ENCODE results near the gene LTO1. TPM values are rescaled to one million over a fixed set of nuclear protein-coding genes. Genes with fewer than 3 reads are reported as not detected.
A peak's percentile ranks its signal among the peaks of the same experiment; 100 is the strongest.
"Not testable (repeated sequence)": the region's sequence is repeated elsewhere in the genome, so short reads cannot be mapped to it uniquely, and the experiment has no call there.

Gene LTO1
- total RNA-seq, 1 experiment from 2014 or later, result 25.3 TPM

GRCh38 chr11:69696749-69697468 is 21.8 kb upstream of the LTO1 start:
- Histone ChIP-seq H3K18ac (ENCODE audit: insufficient read length, low read depth, low read length) (no peak overlapping the region), H4K8ac (replicated peaks; ENCODE audit: insufficient read length, low read depth, low read length) (no peak overlapping the region), H3K79me1 (ENCODE audit: insufficient read depth, low read depth, low read length, poor library complexity, severe bottlenecking) (no peaks in the 10 kb centered on the region), H3T11ph (ENCODE audit: low read length) (no peak overlapping the region), H2AK5ac (ENCODE audit: insufficient read length, low read length) (no peak overlapping the region), H2AFZ (ENCODE audit: low read length) (no peak overlapping the region), H3K56ac (ENCODE audit: insufficient read length, low read depth, low read length) (no peak overlapping the region), H3K14ac (ENCODE audit: insufficient read depth, low read length) (no peak overlapping the region; the same call in 1 of the 2 replicates), H4K91ac (ENCODE audit: insufficient read length, low read depth, low read length) (no peak overlapping the region), H3K27ac (ENCODE audit: insufficient read length, low read depth, low read length) (no peak overlapping the region), H2BK5ac (ENCODE audit: insufficient read length, low read length) (no peak overlapping the region), H2BK15ac (ENCODE audit: low read depth, low read length) (no peak overlapping the region), H3K79me2 (ENCODE audit: insufficient read depth, low read length) (no peaks in the 10 kb centered on the region), H4K20me1 (ENCODE audit: control insufficient read depth, insufficient read depth, insufficient read length) (no peaks in the 10 kb centered on the region), H2BK120ac (ENCODE audit: low read depth, low read length, poor library complexity, severe bottlenecking) (no peak overlapping the region), H2BK12ac (ENCODE audit: insufficient read length, low read depth, low read length) (no peak overlapping the region), H3K4me2 (ENCODE audit: insufficient read depth, insufficient read length, low read length) (no peak overlapping the region), H3K9ac (ENCODE audit: extremely low read depth, insufficient read length, low read length) (no peak overlapping the region), H3K23ac (ENCODE audit: insufficient read length, low read depth, low read length) (no peak overlapping the region), H3K27me3 (ENCODE audit: insufficient read depth, low read length) (no peaks in the 10 kb centered on the region), H3K4me1 (ENCODE audit: insufficient read depth, low read length) (peaks cover 3% of the 10 kb centered on the region; the same call in 1 of the 2 replicates), H3K9me3 (ENCODE audit: control insufficient read depth, low read depth, low read length) (no peaks in the 10 kb centered on the region), H4K5ac (ENCODE audit: insufficient read length, low read depth, low read length) (no peak overlapping the region), H3K23me2 (ENCODE audit: insufficient read length, low read depth, low read length, poor library complexity, severe bottlenecking) (peaks cover 1% of the 10 kb centered on the region), H2BK20ac (ENCODE audit: low read depth, low read length, poor library complexity, severe bottlenecking) (no peak overlapping the region), H3K4ac (ENCODE audit: low read depth, low read length) (no peak overlapping the region)
- H3K27me3 Mint-ChIP-seq (ENCODE audit: low read depth), result no peaks in the 10 kb centered on the region; the same call in none of the 2 replicates
- peak overlapping the region in 1 of 3 experiments; percentile 92; a peak in 1 of 7 replicates for H3K27ac Mint-ChIP-seq
- TF ChIP-seq CTCF (conservative IDR thresholded peaks at IDR 0.05), result no peak
- peaks cover 5 to 6% of the 10 kb centered on the region in 2 experiments; a peak in 3 of 5 replicates for H3K9me3 Mint-ChIP-seq
- no peak for DNase-seq
- H3K4me1 Mint-ChIP-seq, result peaks cover 22 to 25% of the 10 kb centered on the region in 2 experiments
- peaks cover 6 to 9% (median 7%) of the 10 kb centered on the region in 3 experiments for H3K36me3 Mint-ChIP-seq (ENCODE audit: insufficient read depth in 1 of 3, low read depth in 3 of 3)
- H3K4me3 Mint-ChIP-seq, result no peak overlapping the region; a peak in 1 of 5 replicates
- no CpG with 5 or more reads among the region's 15 CpGs for WGBS (ENCODE audit: extremely low coverage, insufficient read length, low lambda C conversion rate)

- H3K4me3 Mint-ChIP-seq; H3K27me3 Mint-ChIP-seq (ENCODE audit: low read depth); H3K9me3 ChIP-seq (ENCODE audit: control insufficient read depth, low read depth, low read length); H3K79me1 ChIP-seq (ENCODE audit: insufficient read depth, low read depth, low read length, poor library complexity, severe bottlenecking); H4K8ac ChIP-seq (replicated peaks; ENCODE audit: insufficient read length, low read depth, low read length); H3K23ac ChIP-seq (ENCODE audit: insufficient read length, low read depth, low read length); H3K56ac ChIP-seq (ENCODE audit: insufficient read length, low read depth, low read length); H3K79me2 ChIP-seq (ENCODE audit: insufficient read depth, low read length); H2AK5ac ChIP-seq (ENCODE audit: insufficient read length, low read length); H3K4ac ChIP-seq (ENCODE audit: low read depth, low read length); H2AFZ ChIP-seq (ENCODE audit: low read length); H3K27ac Mint-ChIP-seq; H3K27me3 ChIP-seq (ENCODE audit: insufficient read depth, low read length); H3K23me2 ChIP-seq (ENCODE audit: insufficient read length, low read depth, low read length, poor library complexity, severe bottlenecking); H4K91ac ChIP-seq (ENCODE audit: insufficient read length, low read depth, low read length); H3K4me1 ChIP-seq (ENCODE audit: insufficient read depth, low read length); H2BK15ac ChIP-seq (ENCODE audit: low read depth, low read length); H3K4me2 ChIP-seq (ENCODE audit: insufficient read depth, insufficient read length, low read length); H2BK12ac ChIP-seq (ENCODE audit: insufficient read length, low read depth, low read length); H3K14ac ChIP-seq (ENCODE audit: insufficient read depth, low read length); H2BK20ac ChIP-seq (ENCODE audit: low read depth, low read length, poor library complexity, severe bottlenecking); H4K5ac ChIP-seq (ENCODE audit: insufficient read length, low read depth, low read length); H3T11ph ChIP-seq (ENCODE audit: low read length); DNase-seq; H3K27ac ChIP-seq (ENCODE audit: insufficient read length, low read depth, low read length); H3K36me3 Mint-ChIP-seq (ENCODE audit: insufficient read depth in 1 of 3, low read depth in 3 of 3); H3K18ac ChIP-seq (ENCODE audit: insufficient read length, low read depth, low read length); H2BK5ac ChIP-seq (ENCODE audit: insufficient read length, low read length); H2BK120ac ChIP-seq (ENCODE audit: low read depth, low read length, poor library complexity, severe bottlenecking); H4K20me1 ChIP-seq (ENCODE audit: control insufficient read depth, insufficient read depth, insufficient read length); H3K9ac ChIP-seq (ENCODE audit: extremely low read depth, insufficient read length, low read length): not testable (repeated sequence)
- Mint-ChIP-seq H3K4me1 (peaks cover 19 to 23% of the 10 kb centered on the region in 2 experiments), H3K9me3 (peaks cover 5 to 11% of the 10 kb centered on the region in 2 experiments; a peak in 4 of 5 replicates)
- WGBS (ENCODE audit: extremely low coverage, insufficient read length, low lambda C conversion rate), result no CpG with 5 or more reads among the region's 6 CpGs
Observed at GRCh38 chr11:69695995-69696394, 20.8 kb upstream of the LTO1 start.
